HEK293 (cell line): Measurements from ENCODE around the gene NEMP1.

Source experiments
- GLI4 ChIP-seq: fragments of 450-650 bp; formaldehyde crosslinking; IDR thresholded peaks from 2 replicates; pipeline ENCODE4 v1.5.1; 2016; ENCODE audit warnings: missing biosample characterization, missing genetic modification characterization
- GLIS2 ChIP-seq: fragments of 450-650 bp; formaldehyde crosslinking; IDR thresholded peaks from 2 replicates; pipeline ENCODE4 v1.5.1; 2016; ENCODE audit warnings: missing biosample characterization, missing genetic modification characterization
- SP3 ChIP-seq: fragments of 450-650 bp; formaldehyde crosslinking; IDR thresholded peaks from 2 replicates; pipeline ENCODE4 v1.5.1; 2016; ENCODE audit warnings: missing biosample characterization, missing genetic modification characterization
- TRIM28 ChIP-seq: IDR thresholded peaks from 2 replicates; pipeline ENCODE4 v1.6.1; 2011; ENCODE audit warnings: low read length, control low read depth, borderline replicate concordance
- ZBTB1 ChIP-seq: fragments of 450-650 bp; formaldehyde crosslinking; IDR thresholded peaks from 2 replicates; pipeline ENCODE4 v1.5.1; 2016; ENCODE audit warnings: missing biosample characterization, missing genetic modification characterization
- ZBTB11 ChIP-seq: fragments of 450-650 bp; formaldehyde crosslinking; conservative IDR thresholded peaks from 2 replicates; pipeline ENCODE4 v1.5.1; 2016; ENCODE audit warnings: low read depth, missing biosample characterization, missing genetic modification characterization
- ZBTB7A ChIP-seq: fragments of 450-650 bp; formaldehyde crosslinking; IDR thresholded peaks from 2 replicates; pipeline ENCODE4 v1.5.1; 2016; ENCODE audit warnings: low read depth, missing biosample characterization, missing genetic modification characterization
- ZNF211 ChIP-seq: fragments of 450-650 bp; formaldehyde crosslinking; IDR thresholded peaks from 2 replicates; pipeline ENCODE4 v1.5.1; 2016; ENCODE audit warnings: low read depth, missing biosample characterization, missing genetic modification characterization
- ZNF23 ChIP-seq: fragments of 450-650 bp; formaldehyde crosslinking; IDR thresholded peaks from 2 replicates; pipeline ENCODE4 v1.5.1; 2016; ENCODE audit warnings: missing biosample characterization, missing genetic modification characterization, borderline replicate concordance
- ZNF26 ChIP-seq: fragments of 450-650 bp; formaldehyde crosslinking; IDR thresholded peaks from 2 replicates; pipeline ENCODE4 v1.5.1; 2016; ENCODE audit warnings: missing biosample characterization, missing genetic modification characterization
- ZNF335 ChIP-seq: fragments of 450-650 bp; formaldehyde crosslinking; conservative IDR thresholded peaks from 2 replicates; pipeline ENCODE4 v1.5.1; 2016; ENCODE audit warnings: missing biosample characterization, missing genetic modification characterization
- ZNF398 ChIP-seq: fragments of 450-650 bp; formaldehyde crosslinking; IDR thresholded peaks from 2 replicates; pipeline ENCODE4 v1.5.1; 2017; ENCODE audit warnings: missing biosample characterization, missing genetic modification characterization
- ZNF473 ChIP-seq: fragments of 450-650 bp; formaldehyde crosslinking; IDR thresholded peaks from 2 replicates; pipeline ENCODE4 v1.5.1; 2017; ENCODE audit warnings: missing biosample characterization, missing genetic modification characterization
- ZNF544 ChIP-seq: fragments of 450-650 bp; formaldehyde crosslinking; IDR thresholded peaks from 2 replicates; pipeline ENCODE4 v1.5.0; 2017; ENCODE audit warnings: missing biosample characterization, missing genetic modification characterization
- ZNF549 ChIP-seq: fragments of 450-650 bp; IDR thresholded peaks from 2 replicates; pipeline ENCODE4 v1.5.1; 2018; ENCODE audit warnings: missing biosample characterization, missing genetic modification characterization, mild to moderate bottlenecking, inconsistent platforms, moderate library complexity
- ZNF610 ChIP-seq: fragments of 450-650 bp; formaldehyde crosslinking; IDR thresholded peaks from 2 replicates; pipeline ENCODE4 v1.5.1; 2016; ENCODE audit warnings: missing biosample characterization, missing genetic modification characterization, borderline replicate concordance
- ZNF664 ChIP-seq: fragments of 450-650 bp; formaldehyde crosslinking; IDR thresholded peaks from 2 replicates; pipeline ENCODE4 v1.5.1; 2016; ENCODE audit warnings: missing biosample characterization, missing genetic modification characterization
- ZNF677 ChIP-seq: fragments of 450-650 bp; IDR thresholded peaks from 2 replicates; pipeline ENCODE4 v1.5.0; 2018; ENCODE audit warnings: missing biosample characterization, mild to moderate bottlenecking, missing genetic modification characterization, moderate library complexity
- ZNF777 ChIP-seq: fragments of 450-650 bp; formaldehyde crosslinking; IDR thresholded peaks from 2 replicates; pipeline ENCODE4 v1.5.1; 2017; ENCODE audit warnings: missing biosample characterization, missing genetic modification characterization, borderline replicate concordance
- ZNF830 ChIP-seq: fragments of 450-650 bp; IDR thresholded peaks from 2 replicates; pipeline ENCODE4 v1.5.0; 2018; ENCODE audit warnings: missing biosample characterization, missing genetic modification characterization, low read depth, mild to moderate bottlenecking, moderate library complexity
- TF ChIP-seq, protein P1 (sequence below): fragments of 450-650 bp; formaldehyde crosslinking; IDR thresholded peaks from 2 replicates; pipeline ENCODE4 v1.5.1; 2017; ENCODE audit warnings: missing biosample characterization, missing genetic modification characterization
- TF ChIP-seq, protein P2 (sequence below): fragments of 450-650 bp; formaldehyde crosslinking; IDR thresholded peaks from 2 replicates; pipeline ENCODE4 v1.5.1; 2016; ENCODE audit warnings: missing biosample characterization, missing genetic modification characterization, borderline replicate concordance
- TF ChIP-seq, protein P3 (sequence below): fragments of 450-650 bp; formaldehyde crosslinking; IDR thresholded peaks from 2 replicates; pipeline ENCODE4 v1.5.1; 2017; ENCODE audit warnings: missing biosample characterization, mild to moderate bottlenecking, missing genetic modification characterization, moderate library complexity

NEMP1 gene

DNA sequence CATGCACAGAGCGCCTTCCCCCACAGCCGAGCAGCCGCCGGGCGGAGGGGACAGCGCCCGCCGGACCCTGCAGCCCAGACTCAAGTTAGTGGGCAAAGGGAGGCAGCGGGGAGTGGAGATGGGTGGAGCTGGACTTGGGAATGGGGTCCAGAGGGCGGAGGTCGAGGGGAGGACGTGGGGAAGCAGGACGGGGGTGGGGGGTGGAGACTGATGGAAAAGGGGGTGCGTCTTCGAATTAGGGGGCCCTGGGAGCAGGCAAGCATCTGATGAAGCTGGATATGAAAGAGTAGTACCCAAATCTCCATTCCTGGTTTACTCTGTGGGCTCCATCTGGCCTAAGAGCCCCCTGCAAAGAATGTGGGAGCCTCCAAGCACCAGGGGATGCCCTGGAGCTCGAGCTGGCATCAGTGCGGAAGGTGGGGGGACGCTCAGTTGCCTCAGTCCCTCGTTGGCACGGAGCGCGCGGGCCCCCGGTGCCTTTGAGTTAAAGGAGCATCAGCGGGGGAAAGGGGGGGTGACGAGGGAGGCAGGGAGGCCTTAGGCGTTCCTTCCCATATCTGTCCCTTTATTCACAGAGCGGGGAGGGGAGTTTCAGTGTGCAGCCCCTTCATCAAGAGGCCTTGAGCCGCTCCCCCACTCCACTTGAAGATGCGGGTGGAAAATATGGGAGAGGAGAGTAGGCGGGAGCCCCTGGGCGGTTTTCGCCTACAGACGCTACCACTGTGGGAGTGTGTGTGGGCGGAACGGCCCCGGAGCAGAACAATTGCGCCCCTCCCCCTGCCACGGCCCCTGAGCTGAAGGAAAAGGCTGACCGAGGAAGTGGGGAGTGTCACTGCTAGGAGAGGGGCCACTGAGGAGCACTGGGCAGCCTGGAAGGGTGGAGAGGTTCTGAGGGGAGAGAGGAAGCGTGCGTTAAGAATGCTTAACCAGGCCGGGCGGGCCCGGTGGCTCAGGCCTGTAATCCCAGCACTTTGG is 11.0 kb upstream of the NEMP1 start (continued):
- TF ChIP-seq ZNF398 (tag by site-specific recombination) (peak; percentile 94), ZNF26 (tag by site-specific recombination) (no peak), ZNF211 (tag by site-specific recombination) (no peak), ZNF664 (no peak), ZNF610 (tag by site-specific recombination) (no peak), ZBTB11 (tag by site-specific recombination) (no peak; the same call in 1 of the 2 replicates), ZNF777 (tag by site-specific recombination) (no peak), ZBTB7A (tag by site-specific recombination) (no peak; the same call in 1 of the 2 replicates), TRIM28 (no peak), ZNF473 (no peak), ZNF830 (tag by site-specific recombination) (no peak), ZNF544 (tag by site-specific recombination) (no peak), GLIS2 (tag by site-specific recombination) (peak; percentile 78), ZNF335 (tag by site-specific recombination) (no peak; the same call in 1 of the 2 replicates), GLI4 (tag by site-specific recombination) (no peak), ZNF549 (no peak), SP3 (tag by site-specific recombination) (peak; percentile 72), ZBTB1 (no peak), ZNF677 (tag by site-specific recombination) (no peak), ZNF23 (tag by site-specific recombination) (no peak)
- TF ChIP-seq, protein P1, sequence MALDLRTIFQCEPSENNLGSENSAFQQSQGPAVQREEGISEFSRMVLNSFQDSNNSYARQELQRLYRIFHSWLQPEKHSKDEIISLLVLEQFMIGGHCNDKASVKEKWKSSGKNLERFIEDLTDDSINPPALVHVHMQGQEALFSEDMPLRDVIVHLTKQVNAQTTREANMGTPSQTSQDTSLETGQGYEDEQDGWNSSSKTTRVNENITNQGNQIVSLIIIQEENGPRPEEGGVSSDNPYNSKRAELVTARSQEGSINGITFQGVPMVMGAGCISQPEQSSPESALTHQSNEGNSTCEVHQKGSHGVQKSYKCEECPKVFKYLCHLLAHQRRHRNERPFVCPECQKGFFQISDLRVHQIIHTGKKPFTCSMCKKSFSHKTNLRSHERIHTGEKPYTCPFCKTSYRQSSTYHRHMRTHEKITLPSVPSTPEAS (tag by site-specific recombination), result no peak
- TF ChIP-seq, protein P2, sequence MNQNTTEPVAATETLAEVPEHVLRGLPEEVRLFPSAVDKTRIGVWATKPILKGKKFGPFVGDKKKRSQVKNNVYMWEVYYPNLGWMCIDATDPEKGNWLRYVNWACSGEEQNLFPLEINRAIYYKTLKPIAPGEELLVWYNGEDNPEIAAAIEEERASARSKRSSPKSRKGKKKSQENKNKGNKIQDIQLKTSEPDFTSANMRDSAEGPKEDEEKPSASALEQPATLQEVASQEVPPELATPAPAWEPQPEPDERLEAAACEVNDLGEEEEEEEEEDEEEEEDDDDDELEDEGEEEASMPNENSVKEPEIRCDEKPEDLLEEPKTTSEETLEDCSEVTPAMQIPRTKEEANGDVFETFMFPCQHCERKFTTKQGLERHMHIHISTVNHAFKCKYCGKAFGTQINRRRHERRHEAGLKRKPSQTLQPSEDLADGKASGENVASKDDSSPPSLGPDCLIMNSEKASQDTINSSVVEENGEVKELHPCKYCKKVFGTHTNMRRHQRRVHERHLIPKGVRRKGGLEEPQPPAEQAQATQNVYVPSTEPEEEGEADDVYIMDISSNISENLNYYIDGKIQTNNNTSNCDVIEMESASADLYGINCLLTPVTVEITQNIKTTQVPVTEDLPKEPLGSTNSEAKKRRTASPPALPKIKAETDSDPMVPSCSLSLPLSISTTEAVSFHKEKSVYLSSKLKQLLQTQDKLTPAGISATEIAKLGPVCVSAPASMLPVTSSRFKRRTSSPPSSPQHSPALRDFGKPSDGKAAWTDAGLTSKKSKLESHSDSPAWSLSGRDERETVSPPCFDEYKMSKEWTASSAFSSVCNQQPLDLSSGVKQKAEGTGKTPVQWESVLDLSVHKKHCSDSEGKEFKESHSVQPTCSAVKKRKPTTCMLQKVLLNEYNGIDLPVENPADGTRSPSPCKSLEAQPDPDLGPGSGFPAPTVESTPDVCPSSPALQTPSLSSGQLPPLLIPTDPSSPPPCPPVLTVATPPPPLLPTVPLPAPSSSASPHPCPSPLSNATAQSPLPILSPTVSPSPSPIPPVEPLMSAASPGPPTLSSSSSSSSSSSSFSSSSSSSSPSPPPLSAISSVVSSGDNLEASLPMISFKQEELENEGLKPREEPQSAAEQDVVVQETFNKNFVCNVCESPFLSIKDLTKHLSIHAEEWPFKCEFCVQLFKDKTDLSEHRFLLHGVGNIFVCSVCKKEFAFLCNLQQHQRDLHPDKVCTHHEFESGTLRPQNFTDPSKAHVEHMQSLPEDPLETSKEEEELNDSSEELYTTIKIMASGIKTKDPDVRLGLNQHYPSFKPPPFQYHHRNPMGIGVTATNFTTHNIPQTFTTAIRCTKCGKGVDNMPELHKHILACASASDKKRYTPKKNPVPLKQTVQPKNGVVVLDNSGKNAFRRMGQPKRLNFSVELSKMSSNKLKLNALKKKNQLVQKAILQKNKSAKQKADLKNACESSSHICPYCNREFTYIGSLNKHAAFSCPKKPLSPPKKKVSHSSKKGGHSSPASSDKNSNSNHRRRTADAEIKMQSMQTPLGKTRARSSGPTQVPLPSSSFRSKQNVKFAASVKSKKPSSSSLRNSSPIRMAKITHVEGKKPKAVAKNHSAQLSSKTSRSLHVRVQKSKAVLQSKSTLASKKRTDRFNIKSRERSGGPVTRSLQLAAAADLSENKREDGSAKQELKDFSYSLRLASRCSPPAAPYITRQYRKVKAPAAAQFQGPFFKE (tag by site-specific recombination), result no peak
- TF ChIP-seq, protein P3, sequence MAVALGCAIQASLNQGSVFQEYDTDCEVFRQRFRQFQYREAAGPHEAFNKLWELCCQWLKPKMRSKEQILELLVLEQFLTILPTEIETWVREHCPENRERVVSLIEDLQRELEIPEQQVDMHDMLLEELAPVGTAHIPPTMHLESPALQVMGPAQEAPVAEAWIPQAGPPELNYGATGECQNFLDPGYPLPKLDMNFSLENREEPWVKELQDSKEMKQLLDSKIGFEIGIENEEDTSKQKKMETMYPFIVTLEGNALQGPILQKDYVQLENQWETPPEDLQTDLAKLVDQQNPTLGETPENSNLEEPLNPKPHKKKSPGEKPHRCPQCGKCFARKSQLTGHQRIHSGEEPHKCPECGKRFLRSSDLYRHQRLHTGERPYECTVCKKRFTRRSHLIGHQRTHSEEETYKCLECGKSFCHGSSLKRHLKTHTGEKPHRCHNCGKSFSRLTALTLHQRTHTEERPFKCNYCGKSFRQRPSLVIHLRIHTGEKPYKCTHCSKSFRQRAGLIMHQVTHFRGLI (tag by site-specific recombination), result no peak
